GM12865 (cell line): Measurements from ENCODE around the gene FRYL.

Experiments
- DNase-seq: peaks from one replicate; pipeline ENCODE4 v3.0.0; 2010; ENCODE audit warnings: low read depth
- H3K4me3 ChIP-seq: 2 replicates; pipeline ENCODE4 v1.5.1; 2011; ENCODE audit warnings: mild to moderate bottlenecking, low read depth, low read length, control low read depth
- CTCF ChIP-seq: IDR thresholded peaks from 2 replicates; pipeline ENCODE4 v1.5.1; 2011; ENCODE audit warnings: low read length, control low read depth, low read depth, inconsistent platforms; ENCODE audit not compliant: insufficient read depth; ENCODE audit errors: missing control alignments

FRYL gene

GRCh38 chr4:48483006-48483776 is 296.9 kb downstream of the FRYL start, which contains the start of gene SLC10A4:
Gene SLC10A4 (plus strand): TSS chr4:48483343. CDS start chr4:48483562, 219 bp downstream.
- no peak within 1 kb of the TSS for H3K4me3 ChIP-seq
- no peak for TF ChIP-seq CTCF
- no peak for DNase-seq

- DNase-seq: no peak
Measured at GRCh38 chr4:48481581-48481980, 298.5 kb downstream of the FRYL start.

GRCh38 chr4:48478273-48478672 is 301.8 kb downstream of the FRYL start:
- no peak for DNase-seq
- TF ChIP-seq CTCF: no peak
- no peak overlapping the region for H3K4me3 ChIP-seq

More at GRCh38 chr4:48481581-48481980, 298.5 kb downstream of the FRYL start:
- H3K4me3 ChIP-seq: no peak overlapping the region
- TF ChIP-seq CTCF: no peak

- no peak overlapping the region for H3K4me3 ChIP-seq
- TF ChIP-seq CTCF: no peak
- DNase-seq: no peak
Measured at GRCh38 chr4:48475770-48476169, 304.3 kb downstream of the FRYL start.

- no peak for TF ChIP-seq CTCF
- no peak overlapping the region for H3K4me3 ChIP-seq
- no peak for DNase-seq
Measured at GRCh38 chr4:48472794-48473193, 307.3 kb downstream of the FRYL start.

- H3K4me3 ChIP-seq: no peak overlapping the region
- TF ChIP-seq CTCF: no peak
- DNase-seq: no peak
Measured at GRCh38 chr4:48470570-48470969, 309.5 kb downstream of the FRYL start.

GRCh38 chr4:48470137-48470536 is 309.9 kb downstream of the FRYL start:
- no peak for DNase-seq
- TF ChIP-seq CTCF: no peak
- no peak overlapping the region for H3K4me3 ChIP-seq
